Thyroid gland (tissue), 4 donors: ENCODE results near the gene HDAC7. TPM values are rescaled to one million over a fixed set of nuclear protein-coding genes. Genes with fewer than 3 reads are reported as not detected.

ENCODE experiments used
- DNase-seq, 2 donors: peaks; one replicate each; pipeline ENCODE4 v3.0.0-alpha.2; 2019
- H3K27ac ChIP-seq, 3 donors: fragments of 200-600 bp; sonication (generic); 1 replicate in 2 of 3; 2 replicates in 1 of 3; pipeline ENCODE4 v1.5.1; 2016 to 2019; ENCODE audit warnings: mild to moderate bottlenecking in 1 of 3, moderate library complexity in 1 of 3
- H3K27me3 ChIP-seq: fragments of 200-600 bp; sonication (generic); one replicate; pipeline ENCODE4 v1.5.1; 2019
- H3K36me3 ChIP-seq, 2 donors: fragments of 200-600 bp; sonication (generic); one replicate each; pipeline ENCODE4 v1.5.1; 2016 to 2019
- H3K4me1 ChIP-seq, 2 donors: fragments of 200-600 bp; sonication (generic); one replicate each; pipeline ENCODE4 v1.5.1; 2017 to 2019
- H3K4me3 ChIP-seq, 3 donors: fragments of 200-600 bp; sonication (generic); replicated peaks in 1 of 3; 1 replicate in 2 of 3; 2 replicates in 1 of 3; pipeline ENCODE4 v1.5.1; 2016; ENCODE audit warnings: mild to moderate bottlenecking in 1 of 3
- H3K9me3 ChIP-seq: fragments of 200-600 bp; sonication (generic); one replicate; pipeline ENCODE4 v1.5.1; 2017
- POLR2A ChIP-seq, 2 donors: fragments of 450-650 bp; IDR thresholded peaks; one replicate each; pipeline ENCODE4 v1.6.1; 2017; ENCODE audit warnings: antibody characterized with exemption in 2 of 2, mild to moderate bottlenecking in 2 of 2, moderate library complexity in 1 of 2
- WGBS, 2 donors: methylation state at CpG; one replicate each; pipeline ENCODE4 v1.1.5; 2017; 5-methylcytosine and 5-hydroxymethylcytosine counted together
- intact Hi-C: fragments of 100-400 bp; cut with DNase I; formaldehyde crosslinking; loops from one replicate; pipeline ENCODE4 v1.15.1; 2023
- total RNA-seq, 4 donors: library from RNA; depleted of rRNA; stranded (reverse); fragments of >200 nt; gene quantifications; one replicate each; pipeline ENCODE4 v1.2.3, GENCODE V29; 2016
- TF ChIP-seq, protein P1 (sequence below), 6 experiments: fragments of 200-600 bp in 3 of 6; fragments of 450-650 bp in 3 of 6; sonication (generic) in 3 of 6; IDR thresholded peaks; one replicate each; pipeline ENCODE4 v1.5.1; 2016 to 2019; ENCODE audit warnings: antibody characterized with exemption in 6 of 6, mild to moderate bottlenecking in 2 of 6, inconsistent platforms in 1 of 6, moderate library complexity in 1 of 6

HDAC7 gene
- total RNA-seq, 4 donors from 2014 or later = 44.5 to 61.9 (median 52.6) TPM

DNA sequence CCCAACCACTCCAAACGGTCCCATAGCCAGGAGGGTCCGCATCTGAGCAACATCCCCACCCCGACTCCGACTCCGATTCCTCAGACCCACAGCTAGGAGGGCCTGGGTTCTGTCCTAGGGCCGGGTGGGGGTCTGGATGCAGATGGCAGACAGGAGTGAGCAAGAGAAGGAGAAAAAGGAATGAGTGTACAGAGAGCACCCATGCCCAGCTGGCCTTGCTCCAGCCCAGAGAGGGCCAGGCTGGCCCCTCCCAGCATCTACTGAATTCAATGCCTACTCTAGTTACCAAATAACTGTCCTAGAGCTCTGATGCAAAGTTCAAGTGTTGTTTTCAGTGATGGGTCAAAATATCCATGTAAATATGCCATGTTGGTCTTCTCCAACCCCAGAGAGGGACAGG lies 44.3 kb upstream of the HDAC7 start:
- Histone ChIP-seq H3K27me3 (no peaks in the 10 kb centered on the region), H3K4me1 (peaks cover 0 to 5% of the 10 kb centered on the region in 2 donors), H3K27ac (no peak overlapping the region), H3K9me3 (no peaks in the 10 kb centered on the region), H3K36me3 (no peaks in the 10 kb centered on the region), H3K4me3 (no peak overlapping the region)
- 88 to 93% methylated on average over 6 of the region's 6 CpGs for WGBS, 2 donors
- TF ChIP-seq, protein P1, sequence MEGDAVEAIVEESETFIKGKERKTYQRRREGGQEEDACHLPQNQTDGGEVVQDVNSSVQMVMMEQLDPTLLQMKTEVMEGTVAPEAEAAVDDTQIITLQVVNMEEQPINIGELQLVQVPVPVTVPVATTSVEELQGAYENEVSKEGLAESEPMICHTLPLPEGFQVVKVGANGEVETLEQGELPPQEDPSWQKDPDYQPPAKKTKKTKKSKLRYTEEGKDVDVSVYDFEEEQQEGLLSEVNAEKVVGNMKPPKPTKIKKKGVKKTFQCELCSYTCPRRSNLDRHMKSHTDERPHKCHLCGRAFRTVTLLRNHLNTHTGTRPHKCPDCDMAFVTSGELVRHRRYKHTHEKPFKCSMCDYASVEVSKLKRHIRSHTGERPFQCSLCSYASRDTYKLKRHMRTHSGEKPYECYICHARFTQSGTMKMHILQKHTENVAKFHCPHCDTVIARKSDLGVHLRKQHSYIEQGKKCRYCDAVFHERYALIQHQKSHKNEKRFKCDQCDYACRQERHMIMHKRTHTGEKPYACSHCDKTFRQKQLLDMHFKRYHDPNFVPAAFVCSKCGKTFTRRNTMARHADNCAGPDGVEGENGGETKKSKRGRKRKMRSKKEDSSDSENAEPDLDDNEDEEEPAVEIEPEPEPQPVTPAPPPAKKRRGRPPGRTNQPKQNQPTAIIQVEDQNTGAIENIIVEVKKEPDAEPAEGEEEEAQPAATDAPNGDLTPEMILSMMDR (IDR thresholded peaks at IDR 0.05) = no peak
- no peak for TF ChIP-seq POLR2A (IDR thresholded peaks at IDR 0.05)
- DNase-seq = no peak
- intact Hi-C loops = no loop called here

DNA sequence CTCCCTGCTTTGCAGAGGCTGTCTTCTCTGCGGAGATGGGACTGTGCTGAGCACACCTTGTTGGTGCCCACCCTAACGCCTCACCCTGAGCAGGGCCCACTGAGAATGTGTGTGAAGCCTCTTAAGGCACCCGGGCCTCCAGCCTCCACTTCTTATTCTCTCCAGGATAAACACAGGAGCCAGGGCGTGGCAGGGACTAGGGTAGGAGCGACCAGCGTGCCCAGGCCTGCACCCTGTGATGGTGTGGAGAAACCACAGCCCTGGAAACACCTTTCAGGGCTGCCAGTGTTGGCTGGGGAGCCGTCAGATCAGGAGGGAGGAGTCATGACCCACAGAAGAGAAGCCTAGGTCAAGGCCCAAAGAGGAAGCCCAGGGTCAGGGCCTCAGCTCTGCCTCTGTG lies 43.8 kb upstream of the HDAC7 start:
- TF ChIP-seq POLR2A (IDR thresholded peaks at IDR 0.05) = no peak
- TF ChIP-seq, protein P1 (IDR thresholded peaks at IDR 0.05) = no peak
- Histone ChIP-seq H3K4me1 (peaks cover 0 to 5% of the 10 kb centered on the region in 2 donors), H3K4me3 (no peak overlapping the region), H3K27me3 (no peaks in the 10 kb centered on the region), H3K36me3 (no peaks in the 10 kb centered on the region), H3K9me3 (no peaks in the 10 kb centered on the region), H3K27ac (no peak overlapping the region)
- no peak for DNase-seq
- intact Hi-C loops = no loop called here
- WGBS, 2 donors = 87 to 90% methylated on average over 4 to 7 of the region's 7 CpGs

DNA sequence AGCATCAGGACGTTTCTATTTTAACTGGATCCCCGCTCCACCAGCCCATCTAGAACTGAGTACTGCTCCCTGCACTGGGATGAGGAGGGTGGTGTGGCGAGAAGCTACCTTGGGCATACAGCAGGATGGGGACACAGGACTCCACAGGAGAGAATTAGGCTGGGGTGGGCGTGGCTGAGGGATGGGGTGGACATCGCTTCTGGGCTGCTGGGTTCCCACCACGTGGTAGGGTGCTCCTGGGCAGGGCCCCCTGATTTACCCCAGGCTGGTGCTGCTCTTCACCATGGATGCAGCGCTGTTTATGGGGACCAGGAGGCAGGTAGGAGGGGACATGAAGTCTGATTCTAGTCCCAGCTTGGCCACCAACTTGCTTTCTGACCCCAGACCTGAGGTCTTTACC lies 43.2 kb upstream of the HDAC7 start:
- Histone ChIP-seq H3K27me3 (no peaks in the 10 kb centered on the region), H3K4me3 (no peak overlapping the region), H3K4me1 (peaks cover 0 to 3% of the 10 kb centered on the region in 2 donors), H3K36me3 (no peaks in the 10 kb centered on the region), H3K27ac (no peak overlapping the region), H3K9me3 (no peaks in the 10 kb centered on the region)
- WGBS, 2 donors = 93 to 94% methylated on average over 7 of the region's 7 CpGs
- intact Hi-C loops = no loop called here
- TF ChIP-seq POLR2A (IDR thresholded peaks at IDR 0.05) = no peak
- TF ChIP-seq, protein P1 (IDR thresholded peaks at IDR 0.05) = no peak
- DNase-seq = no peak

DNA sequence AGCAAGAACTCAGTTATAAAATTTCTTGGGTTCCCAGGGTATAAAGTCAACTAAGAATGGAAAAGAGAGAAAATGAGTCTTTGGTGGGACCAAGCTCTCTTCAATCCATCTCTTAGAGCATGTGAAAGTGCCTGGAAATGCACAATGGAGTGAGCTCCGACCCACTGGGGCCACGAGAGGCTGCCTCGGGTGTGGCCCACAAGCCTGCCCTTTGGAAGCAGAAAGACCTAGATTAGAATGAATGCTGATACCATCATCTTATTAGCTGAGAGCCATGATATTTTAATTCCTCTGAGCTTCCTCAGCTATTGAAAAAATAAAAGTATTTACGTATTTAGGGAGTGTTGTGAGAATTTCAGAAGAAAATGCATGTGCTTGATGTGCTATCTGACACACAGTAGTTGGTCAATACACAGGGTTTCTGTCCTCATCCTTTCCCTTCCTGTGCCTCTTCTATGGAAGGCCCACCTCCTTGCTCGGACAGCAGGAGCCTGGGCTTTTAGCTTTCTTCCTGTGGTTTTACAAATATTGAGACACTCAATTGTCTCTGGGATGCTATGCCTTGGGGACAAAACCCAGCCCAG lies 42.6 kb upstream of the HDAC7 start:
- intact Hi-C loops = no loop called here
- 73 to 74% methylated on average over 5 of the region's 5 CpGs for WGBS, 2 donors
- TF ChIP-seq, protein P1 (IDR thresholded peaks at IDR 0.05) = no peak
- TF ChIP-seq POLR2A (IDR thresholded peaks at IDR 0.05) = no peak

DNA sequence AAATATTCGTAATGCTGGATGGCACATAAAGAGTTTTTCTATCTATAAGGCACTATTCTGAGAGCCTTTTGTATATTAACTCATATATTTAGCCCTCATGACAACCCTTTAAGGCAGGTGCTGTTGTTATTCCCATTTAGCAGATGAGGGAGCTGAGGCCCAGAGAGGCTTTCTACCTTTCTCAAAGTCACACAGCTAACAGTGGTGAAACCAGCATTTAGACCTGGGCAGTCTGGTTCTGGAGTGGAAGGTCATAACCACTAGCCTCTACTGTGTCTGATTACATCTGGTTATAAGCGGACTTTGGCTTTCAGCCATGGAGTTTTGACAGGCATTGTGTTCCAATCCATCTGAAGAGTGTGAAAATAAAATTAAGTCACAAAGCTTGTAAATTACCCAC lies 41.2 kb upstream of the HDAC7 start:
- H3K4me3 ChIP-seq = no peak overlapping the region
- TF ChIP-seq, protein P1 (IDR thresholded peaks at IDR 0.05) = no peak
- TF ChIP-seq POLR2A (IDR thresholded peaks at IDR 0.05) = no peak
- H3K27ac ChIP-seq = no peak overlapping the region
- DNase-seq = no peak
- H3K4me1 ChIP-seq = no peaks in the 10 kb centered on the region
- H3K9me3 ChIP-seq = no peaks in the 10 kb centered on the region
- H3K36me3 ChIP-seq = no peaks in the 10 kb centered on the region
- H3K27me3 ChIP-seq = no peaks in the 10 kb centered on the region
- intact Hi-C loops = no loop called here
- 86 to 89% methylated on average over 2 of the region's 2 CpGs for WGBS, 2 donors

More for the DNA sequence above, 42.6 kb upstream of the HDAC7 start:
- Histone ChIP-seq H3K27ac (no peak overlapping the region), H3K4me3 (no peak overlapping the region), H3K4me1 (no peaks in the 10 kb centered on the region), H3K36me3 (no peaks in the 10 kb centered on the region), H3K27me3 (no peaks in the 10 kb centered on the region), H3K9me3 (no peaks in the 10 kb centered on the region)
- DNase-seq = no peak
